HG03565 (cell line): ENCODE measurements around the gene RNF19B.
"Not testable (repeated sequence)": the region's sequence is repeated elsewhere in the genome, so short reads cannot be mapped to it uniquely, and the experiment has no call there.

Experiments used
- ATAC-seq: cut with Tn5 transposase; IDR thresholded peaks from one replicate; pipeline ENCODE4 v1.9.1; 2021; ENCODE audit warnings: mild to moderate bottlenecking, moderate library complexity; ENCODE audit not compliant: unreplicated experiment

The RNF19B gene

GRCh38 chr1:32992489-32993323, 28.1 kb upstream of the RNF19B start:
- ATAC-seq = peak; percentile 60

GRCh38 chr1:32991819-32992488, 27.3 kb upstream of the RNF19B start:
- no peak for ATAC-seq

GRCh38 chr1:32991386-32991785, 26.8 kb upstream of the RNF19B start:
- no peak for ATAC-seq

GRCh38 chr1:32990887-32991286, 26.3 kb upstream of the RNF19B start:
- no peak for ATAC-seq

GRCh38 chr1:32989160-32990050, 24.8 kb upstream of the RNF19B start:
- no peak for ATAC-seq

GRCh38 chr1:32988665-32989064, 24.1 kb upstream of the RNF19B start:
- no peak for ATAC-seq

- ATAC-seq = no peak
Observed at GRCh38 chr1:32985226-32985625, 20.6 kb upstream of the RNF19B start.

- ATAC-seq = no peak
Observed at GRCh38 chr1:32984455-32985171, 20.0 kb upstream of the RNF19B start.

- no peak for ATAC-seq
Observed at GRCh38 chr1:32984090-32984454, 19.5 kb upstream of the RNF19B start.

GRCh38 chr1:32983020-32983419, 18.4 kb upstream of the RNF19B start:
- no peak for ATAC-seq

- ATAC-seq = peak; percentile 79
Observed at GRCh38 chr1:32981003-32981901, 16.6 kb upstream of the RNF19B start.

GRCh38 chr1:32980080-32980479, 15.5 kb upstream of the RNF19B start:
- no peak for ATAC-seq

- ATAC-seq = no peak
Observed at GRCh38 chr1:32978854-32979253, 14.2 kb upstream of the RNF19B start.

GRCh38 chr1:32977546-32978087, 13.0 kb upstream of the RNF19B start:
- ATAC-seq = no peak

- ATAC-seq = not testable (repeated sequence)
Observed at GRCh38 chr1:32975055-32975454, 10.4 kb upstream of the RNF19B start.

GRCh38 chr1:32973458-32973857, 8.8 kb upstream of the RNF19B start:
- not testable (repeated sequence) for ATAC-seq

- ATAC-seq = no peak
Observed at GRCh38 chr1:32972814-32973428, 8.3 kb upstream of the RNF19B start.

GRCh38 chr1:32971576-32971975, 7.0 kb upstream of the RNF19B start:
- ATAC-seq = no peak

- no peak for ATAC-seq
Observed at GRCh38 chr1:32971156-32971555, 6.5 kb upstream of the RNF19B start.
